ENCODE data around the gene CARMIL1.

CARMIL1 gene

DNA sequence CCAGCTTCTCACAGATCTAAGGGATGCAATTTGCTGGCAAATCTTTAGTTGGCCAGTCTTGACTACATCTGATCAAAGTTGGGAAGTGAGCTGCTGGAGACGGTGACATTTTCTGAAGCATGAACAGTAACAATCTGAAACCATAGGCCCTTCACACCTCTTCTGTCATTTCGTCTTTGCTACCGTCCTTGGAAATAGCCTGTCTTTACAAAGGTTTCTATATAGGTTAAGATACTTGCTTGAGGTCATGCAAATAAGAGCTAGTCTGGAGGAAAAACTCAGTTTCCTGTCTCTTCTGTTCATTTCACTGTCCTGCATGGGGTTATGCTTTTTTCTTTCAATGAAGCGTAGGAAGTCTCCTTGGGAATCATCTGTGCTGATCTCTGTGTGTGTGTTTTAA, 55.6 kb downstream of the CARMIL1 start:
- DNase-seq (ENCODE audit: low read depth in 2 of 2): no peak

GRCh38 chr6:25336996-25337395, 57.8 kb downstream of the CARMIL1 start:
- DNase-seq (ENCODE audit: low read depth in 2 of 2): no peak

DNA sequence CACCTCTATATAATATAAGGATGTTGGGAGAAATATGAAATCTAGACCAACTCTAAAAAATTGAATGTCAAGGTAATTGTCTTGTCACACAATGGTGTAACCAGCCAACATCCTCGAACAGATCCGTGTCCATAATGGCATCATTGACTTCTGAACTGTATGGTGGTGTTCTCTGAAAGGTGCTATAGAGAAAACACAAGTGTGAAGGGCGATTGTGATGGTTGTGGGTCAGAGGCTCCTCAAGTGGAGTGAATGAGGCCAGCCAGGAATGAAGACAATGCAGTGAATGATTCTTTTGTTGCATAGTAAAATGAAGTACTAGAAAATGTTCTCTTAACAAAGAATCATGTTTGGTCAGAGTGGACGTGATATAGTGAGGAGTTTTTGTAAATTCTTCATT, 58.3 kb downstream of the CARMIL1 start:
- DNase-seq (ENCODE audit: low read depth in 2 of 2): no peak

GRCh38 chr6:25340431-25341202, 61.4 kb downstream of the CARMIL1 start:
- DNase-seq (ENCODE audit: low read depth in 2 of 2): no peak

GRCh38 chr6:25341203-25341552, 62.0 kb downstream of the CARMIL1 start:
- DNase-seq (ENCODE audit: low read depth in 2 of 2): no peak

DNA sequence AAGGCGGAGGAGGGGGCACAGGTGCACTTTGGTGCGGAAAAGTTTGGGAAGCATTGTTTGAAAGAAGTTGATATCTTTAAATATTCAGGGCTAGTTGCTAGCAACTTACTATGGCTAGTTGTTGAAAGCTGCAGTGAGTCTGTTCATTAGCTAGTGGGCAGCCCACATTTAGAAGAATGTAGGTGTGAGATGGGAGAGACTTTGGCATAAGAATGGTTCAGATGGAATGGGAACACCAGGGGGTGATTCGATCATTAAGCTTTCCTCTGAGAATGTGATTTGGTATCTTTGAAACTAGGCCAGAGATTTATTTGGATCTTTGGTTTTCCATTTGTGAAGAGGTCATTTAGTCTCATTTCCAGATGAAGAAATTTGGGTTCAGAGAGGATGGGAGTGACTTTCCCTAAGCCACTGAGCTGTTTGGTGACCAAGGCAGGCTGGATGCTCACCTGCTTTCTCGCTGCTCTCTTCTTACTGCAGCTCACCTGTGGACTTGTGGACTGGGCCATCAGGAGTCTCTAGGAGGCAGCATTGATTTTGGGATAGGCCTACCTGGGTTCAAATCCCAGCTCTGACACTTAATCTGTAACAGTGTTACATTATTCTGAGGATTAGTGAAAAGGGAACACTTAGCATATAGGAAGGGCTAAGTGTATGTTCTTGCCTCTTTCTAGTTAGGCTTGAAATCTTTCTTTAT, 62.9 kb downstream of the CARMIL1 start:
- DNase-seq (ENCODE audit: low read depth in 2 of 2): no peak

- peak in 1 of 2 experiments; percentile 14 for DNase-seq (ENCODE audit: low read depth in 2 of 2)
These were observed 63.6 kb downstream of the CARMIL1 start for GRCh38 chr6:25342802-25343201.

GRCh38 chr6:25343984-25344383, 64.8 kb downstream of the CARMIL1 start:
- DNase-seq (ENCODE audit: low read depth in 2 of 2): no peak

DNA sequence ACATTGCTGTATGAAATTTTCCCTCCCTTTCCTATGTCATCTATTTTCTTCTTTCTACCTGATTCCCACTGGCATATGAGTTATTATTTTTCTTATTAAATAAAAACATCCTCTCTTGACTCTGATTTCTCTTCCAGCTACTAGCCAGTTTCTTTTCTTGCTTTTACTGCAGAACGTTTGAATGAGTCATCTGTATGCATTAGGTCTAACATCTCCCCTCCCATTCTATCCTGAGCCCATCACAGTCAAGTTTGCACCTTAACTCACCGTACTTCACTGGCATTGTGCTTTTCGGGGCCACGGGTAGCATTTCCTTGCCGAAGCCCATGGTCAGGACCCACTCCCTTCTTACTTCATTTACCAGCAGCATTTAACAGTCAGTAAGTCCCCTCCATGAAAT, 65.7 kb downstream of the CARMIL1 start:
- no peak for DNase-seq (ENCODE audit: low read depth in 2 of 2)

- no peak for DNase-seq (ENCODE audit: low read depth in 2 of 2)
These were observed 66.9 kb downstream of the CARMIL1 start for GRCh38 chr6:25346064-25346463.

- DNase-seq (ENCODE audit: low read depth in 2 of 2): no peak
These were observed 71.4 kb downstream of the CARMIL1 start for GRCh38 chr6:25350573-25350972.

- DNase-seq (ENCODE audit: low read depth in 2 of 2): no peak
These were observed 72.3 kb downstream of the CARMIL1 start for GRCh38 chr6:25351485-25351884.

DNA sequence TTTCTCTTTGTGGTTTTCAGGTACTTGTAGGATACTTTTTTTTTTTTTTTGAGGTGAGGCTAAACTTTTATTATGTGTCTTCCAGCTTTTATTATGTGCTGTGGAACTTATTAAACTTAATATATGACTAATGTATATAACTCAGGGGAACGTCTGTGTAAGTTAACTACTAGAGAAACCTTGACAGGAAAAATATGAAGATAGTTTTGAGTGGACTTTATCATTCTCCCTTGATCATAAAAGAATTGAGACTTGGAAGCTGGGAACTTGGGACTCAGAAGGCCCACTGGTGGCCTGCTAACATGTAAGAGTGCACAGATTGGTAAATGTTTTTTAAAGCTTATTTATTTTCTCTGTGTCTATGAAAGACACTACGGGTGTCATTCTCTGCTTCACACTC, 73.1 kb downstream of the CARMIL1 start:
- no peak for DNase-seq (ENCODE audit: low read depth in 2 of 2)

DNA sequence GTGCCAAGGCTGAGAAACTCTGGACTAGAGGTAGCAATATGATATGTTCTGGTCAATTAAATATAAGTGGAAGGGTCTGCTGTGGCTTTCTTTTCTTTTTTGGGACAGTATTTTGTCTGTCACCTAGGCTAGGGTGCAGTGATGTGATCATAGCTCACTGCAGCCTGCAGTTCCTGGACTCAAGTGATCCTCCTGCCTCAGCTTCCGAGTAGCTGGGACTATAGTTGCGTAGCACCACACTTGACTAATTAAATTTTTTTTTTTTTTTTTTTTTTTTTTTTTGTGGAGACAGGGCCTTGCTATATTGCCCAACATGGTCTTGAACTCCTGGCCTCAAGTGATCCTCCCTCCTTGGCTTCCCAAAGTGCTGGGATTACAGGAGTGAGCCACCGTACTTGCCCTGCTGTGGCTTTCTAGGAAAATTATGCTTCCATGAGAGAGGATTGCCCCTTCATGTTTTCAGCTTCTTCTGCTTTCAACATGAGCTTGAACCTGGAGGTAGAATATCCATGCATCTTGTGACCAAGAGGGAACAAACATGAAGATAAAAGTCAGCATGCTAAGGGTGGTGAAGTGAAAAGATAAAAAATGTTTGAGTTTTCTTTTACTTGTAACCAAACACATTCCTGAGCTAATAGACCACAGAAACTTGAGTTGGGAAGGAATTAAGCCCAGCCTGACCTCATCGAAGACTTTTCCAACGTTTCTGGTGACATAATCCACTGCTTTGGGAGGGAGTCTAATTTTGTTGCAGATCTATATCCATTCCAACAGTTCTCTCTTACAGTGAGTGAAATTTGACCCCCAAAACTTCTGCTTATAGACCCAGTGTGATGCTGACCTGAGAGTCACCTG, 75.1 kb downstream of the CARMIL1 start:
- peak in 1 of 2 experiments; percentile 24 for DNase-seq (ENCODE audit: low read depth in 2 of 2)

GRCh38 chr6:25359191-25359861, 80.2 kb downstream of the CARMIL1 start:
- peak; percentile 65 to 66 for DNase-seq (ENCODE audit: low read depth in 2 of 2)

DNA sequence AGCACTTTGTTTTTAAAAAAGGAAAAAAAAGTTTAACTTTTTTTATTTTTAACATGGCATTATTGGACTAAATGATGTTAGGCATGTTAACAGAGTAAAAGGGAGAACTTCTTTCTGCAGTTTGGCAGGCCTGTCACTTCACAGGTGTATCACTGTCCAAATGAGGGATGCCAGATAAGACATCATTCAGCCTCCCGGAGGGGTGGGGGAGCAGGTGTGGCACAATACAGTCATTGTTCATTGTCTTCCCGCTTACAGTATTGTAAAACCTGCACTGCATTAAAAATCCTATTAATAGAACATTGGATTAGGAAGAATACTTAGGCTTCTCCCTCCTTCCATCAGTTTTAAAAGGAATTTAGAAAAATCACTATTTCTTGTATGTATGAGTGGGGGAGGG, 80.7 kb downstream of the CARMIL1 start:
- no peak for DNase-seq (ENCODE audit: low read depth in 2 of 2)

DNA sequence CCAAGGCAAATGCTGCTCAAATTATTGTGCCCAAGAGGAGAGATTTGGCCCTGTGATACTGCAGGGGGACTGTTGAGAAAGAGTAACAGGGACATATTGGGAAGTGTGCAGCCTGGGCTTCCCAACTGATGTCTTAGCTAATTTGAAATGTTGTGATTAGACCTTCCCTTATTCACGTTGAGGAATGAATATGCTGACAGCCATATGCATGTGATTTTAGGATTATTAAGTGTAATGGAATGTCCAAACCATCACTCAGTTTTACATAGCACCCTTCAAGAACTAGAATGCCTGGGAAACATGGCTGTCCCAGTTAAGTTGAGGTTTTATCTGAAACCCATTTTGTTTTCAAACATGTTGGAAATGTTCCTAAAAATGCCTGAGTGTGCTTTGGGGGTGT, 81.4 kb downstream of the CARMIL1 start:
- DNase-seq (ENCODE audit: low read depth in 2 of 2): peak; percentile 85 to 86

- no peak for DNase-seq (ENCODE audit: low read depth in 2 of 2)
These were observed 84.3 kb downstream of the CARMIL1 start for GRCh38 chr6:25363427-25363826.

GRCh38 chr6:25365154-25365553, 86.0 kb downstream of the CARMIL1 start:
- no peak for DNase-seq (ENCODE audit: low read depth in 2 of 2)

DNA sequence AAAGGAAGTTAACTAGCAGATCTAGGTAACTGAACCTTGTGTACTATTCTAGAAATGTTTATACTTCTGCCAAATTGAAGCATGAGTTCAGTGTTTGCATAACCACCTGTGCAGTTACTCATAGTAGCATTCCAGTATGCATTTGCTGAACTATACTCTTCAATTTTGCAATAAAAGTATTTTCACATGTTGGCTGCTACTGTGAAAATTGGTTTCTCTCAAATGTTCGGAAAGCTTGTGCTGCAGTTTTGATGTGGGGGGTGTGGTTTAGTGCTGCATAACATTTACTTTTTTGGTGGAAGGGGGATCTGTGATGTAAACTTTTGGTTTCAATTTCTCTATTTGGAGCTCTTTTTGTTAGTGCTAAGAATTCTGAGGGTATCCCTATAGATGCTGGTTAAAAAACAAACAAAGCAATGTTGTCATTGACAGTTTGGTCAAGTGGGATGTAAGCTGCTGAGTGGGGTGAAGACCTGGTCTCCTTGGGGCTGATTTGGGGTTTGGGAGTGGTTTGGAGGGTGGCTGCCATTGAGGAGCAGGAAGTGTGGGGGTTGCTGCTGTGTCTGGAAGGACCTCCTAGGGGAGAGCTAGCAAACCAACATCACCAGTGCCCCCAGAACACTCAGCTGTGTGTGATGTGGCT, 87.8 kb downstream of the CARMIL1 start:
- no peak for DNase-seq (ENCODE audit: low read depth in 2 of 2)

GRCh38 chr6:25369036-25369432, 89.9 kb downstream of the CARMIL1 start:
- DNase-seq (ENCODE audit: low read depth in 2 of 2): no peak
